ENCODE results near the gene ERAP2.

GRCh38 chr5:96854067-96854466 lies 22.2 kb upstream of the ERAP2 start:
- no peak for TF ChIP-seq POLR2AphosphoS5 (IDR thresholded peaks at IDR 0.05; ENCODE audit: low read depth, low read length)
- TF ChIP-seq, protein P1, sequence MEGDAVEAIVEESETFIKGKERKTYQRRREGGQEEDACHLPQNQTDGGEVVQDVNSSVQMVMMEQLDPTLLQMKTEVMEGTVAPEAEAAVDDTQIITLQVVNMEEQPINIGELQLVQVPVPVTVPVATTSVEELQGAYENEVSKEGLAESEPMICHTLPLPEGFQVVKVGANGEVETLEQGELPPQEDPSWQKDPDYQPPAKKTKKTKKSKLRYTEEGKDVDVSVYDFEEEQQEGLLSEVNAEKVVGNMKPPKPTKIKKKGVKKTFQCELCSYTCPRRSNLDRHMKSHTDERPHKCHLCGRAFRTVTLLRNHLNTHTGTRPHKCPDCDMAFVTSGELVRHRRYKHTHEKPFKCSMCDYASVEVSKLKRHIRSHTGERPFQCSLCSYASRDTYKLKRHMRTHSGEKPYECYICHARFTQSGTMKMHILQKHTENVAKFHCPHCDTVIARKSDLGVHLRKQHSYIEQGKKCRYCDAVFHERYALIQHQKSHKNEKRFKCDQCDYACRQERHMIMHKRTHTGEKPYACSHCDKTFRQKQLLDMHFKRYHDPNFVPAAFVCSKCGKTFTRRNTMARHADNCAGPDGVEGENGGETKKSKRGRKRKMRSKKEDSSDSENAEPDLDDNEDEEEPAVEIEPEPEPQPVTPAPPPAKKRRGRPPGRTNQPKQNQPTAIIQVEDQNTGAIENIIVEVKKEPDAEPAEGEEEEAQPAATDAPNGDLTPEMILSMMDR (IDR thresholded peaks at IDR 0.05) = no peak
